Head of caudate nucleus (tissue), 42 donors: ENCODE results near the gene GPX4.
"Not testable (repeated sequence)": the region's sequence is repeated elsewhere in the genome, so short reads cannot be mapped to it uniquely, and the experiment has no call there.

Experiments used
- DNase-seq, 42 donors: peaks; one replicate each; pipeline versions ENCODE4 v3.0.0 to v3.0.0-alpha.2; 2020 to 2021; ENCODE audit warnings: mixed read lengths in 7 of 42
- intact Hi-C: fragments of 100-400 bp; cut with DNase I; formaldehyde crosslinking; loops from one replicate; pipeline ENCODE4 v1.15.0; 2022

The GPX4 gene

DNA sequence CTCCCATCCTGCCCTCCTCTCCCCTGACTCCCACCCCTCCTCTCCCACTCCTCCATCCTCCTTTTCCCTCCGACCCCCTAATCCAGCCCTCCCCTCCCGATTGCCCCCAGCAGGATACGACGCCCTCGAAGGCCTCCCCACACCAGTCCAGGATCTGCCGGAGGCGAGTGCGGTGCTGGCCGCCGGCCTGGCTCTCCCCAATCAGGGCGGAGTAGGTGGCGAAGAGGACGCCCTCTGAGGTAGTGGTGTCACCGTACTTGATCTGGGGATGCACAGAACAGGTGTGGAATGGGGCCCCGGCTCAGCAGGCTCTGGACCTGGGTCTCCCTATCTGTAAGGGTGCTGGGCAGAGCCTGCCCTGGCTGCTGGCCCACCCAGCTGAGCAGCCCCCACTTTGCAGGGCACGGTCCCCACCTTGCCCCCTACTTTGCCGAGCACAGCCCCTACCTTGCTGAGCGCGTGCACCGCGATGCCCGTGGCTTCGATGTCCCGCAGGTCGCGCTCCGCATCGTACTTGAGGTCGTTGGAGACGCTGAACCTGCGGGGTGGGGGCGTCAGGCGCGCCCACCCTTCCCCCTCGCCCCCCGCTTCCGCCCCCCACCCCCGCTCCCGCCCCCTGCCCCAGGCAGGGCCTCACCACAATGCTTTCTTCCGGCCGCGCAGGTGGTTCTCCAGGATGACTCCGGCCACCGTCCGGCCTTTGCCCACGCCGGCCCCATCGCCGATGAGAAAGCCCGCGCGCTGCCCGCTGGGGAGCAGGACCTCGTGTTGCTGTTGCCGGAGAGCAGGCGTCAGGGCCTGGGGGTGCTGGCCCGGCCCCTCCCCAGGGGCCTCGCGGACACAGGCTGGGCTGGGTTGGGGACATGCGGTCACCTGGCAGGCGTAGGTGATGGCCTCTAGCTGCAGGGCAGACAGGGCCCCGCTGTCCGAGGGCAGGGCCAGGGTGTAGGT lies 18.5 kb downstream of the GPX4 start:
- intact Hi-C loops, result no loop called here
- no peak for DNase-seq

- intact Hi-C loops, result no loop called here
- no peak for DNase-seq
Measured at GRCh38 chr19:1122972-1123363, 19.2 kb downstream of the GPX4 start.

DNA sequence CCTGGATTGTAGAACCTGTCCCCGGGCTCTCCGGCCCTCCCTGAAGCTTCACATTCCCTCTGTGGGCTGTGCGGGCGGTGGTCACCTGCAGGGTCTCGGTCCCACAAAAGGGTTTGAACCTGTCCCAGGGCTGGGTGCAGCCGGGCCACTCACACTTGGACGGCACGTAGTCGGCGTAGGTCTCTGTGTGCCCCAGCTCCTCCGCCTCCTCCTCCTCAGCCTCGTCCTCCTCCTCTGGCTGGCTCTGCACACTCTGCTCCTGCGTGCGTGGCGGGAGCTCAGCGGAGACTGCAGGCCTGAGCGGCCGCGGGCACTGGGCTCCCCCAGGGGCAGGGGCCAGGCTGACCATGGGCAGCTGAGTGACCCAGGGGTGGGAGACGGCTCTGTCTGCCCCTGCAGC lies 19.6 kb downstream of the GPX4 start:
- DNase-seq, result no peak
- intact Hi-C loops, result no loop called here

DNA sequence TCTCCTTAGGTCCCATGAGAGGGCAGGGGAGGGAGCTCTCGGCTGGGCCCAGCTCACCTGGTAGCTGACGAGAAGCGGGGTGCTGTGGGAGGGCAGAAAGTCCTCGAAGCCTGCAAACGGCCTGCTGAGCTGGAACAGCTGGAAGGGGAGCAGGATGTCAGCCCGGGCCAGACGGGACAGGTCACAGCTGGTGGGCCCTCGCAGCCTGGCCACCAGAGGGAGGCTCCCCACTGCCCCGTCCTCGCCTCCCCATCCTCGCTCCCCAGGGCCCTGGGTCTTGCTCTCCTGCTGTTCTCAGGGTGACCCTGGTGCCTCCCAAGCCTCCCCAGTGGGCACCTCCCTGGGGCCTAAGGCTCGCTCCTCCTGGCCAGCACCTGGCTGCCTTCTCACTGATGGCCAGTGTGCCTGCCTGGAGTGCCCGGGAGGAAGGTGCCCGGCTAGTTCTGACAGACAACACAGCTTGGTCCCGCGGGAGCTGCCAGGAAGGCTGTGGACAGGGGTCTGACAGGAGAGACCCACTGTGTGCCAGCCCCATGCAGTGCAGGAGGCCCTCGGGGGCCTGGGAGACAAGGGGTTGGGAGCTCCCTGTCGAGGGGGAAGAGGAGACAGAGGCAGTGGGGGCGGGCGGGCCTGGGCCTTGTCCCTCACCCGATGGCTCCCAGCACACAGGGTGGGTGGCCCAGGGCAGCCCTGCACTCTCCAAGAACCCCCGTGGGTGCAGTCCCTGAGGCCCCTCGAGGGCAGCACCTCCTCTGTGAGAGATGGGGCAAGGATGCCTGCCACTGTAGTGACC lies 20.3 kb downstream of the GPX4 start:
- intact Hi-C loops, result no loop called here
- no peak for DNase-seq

GRCh38 chr19:1125601-1126467 lies 22.0 kb downstream of the GPX4 start:
- no peak for DNase-seq
- intact Hi-C loops, result no loop called here

DNA sequence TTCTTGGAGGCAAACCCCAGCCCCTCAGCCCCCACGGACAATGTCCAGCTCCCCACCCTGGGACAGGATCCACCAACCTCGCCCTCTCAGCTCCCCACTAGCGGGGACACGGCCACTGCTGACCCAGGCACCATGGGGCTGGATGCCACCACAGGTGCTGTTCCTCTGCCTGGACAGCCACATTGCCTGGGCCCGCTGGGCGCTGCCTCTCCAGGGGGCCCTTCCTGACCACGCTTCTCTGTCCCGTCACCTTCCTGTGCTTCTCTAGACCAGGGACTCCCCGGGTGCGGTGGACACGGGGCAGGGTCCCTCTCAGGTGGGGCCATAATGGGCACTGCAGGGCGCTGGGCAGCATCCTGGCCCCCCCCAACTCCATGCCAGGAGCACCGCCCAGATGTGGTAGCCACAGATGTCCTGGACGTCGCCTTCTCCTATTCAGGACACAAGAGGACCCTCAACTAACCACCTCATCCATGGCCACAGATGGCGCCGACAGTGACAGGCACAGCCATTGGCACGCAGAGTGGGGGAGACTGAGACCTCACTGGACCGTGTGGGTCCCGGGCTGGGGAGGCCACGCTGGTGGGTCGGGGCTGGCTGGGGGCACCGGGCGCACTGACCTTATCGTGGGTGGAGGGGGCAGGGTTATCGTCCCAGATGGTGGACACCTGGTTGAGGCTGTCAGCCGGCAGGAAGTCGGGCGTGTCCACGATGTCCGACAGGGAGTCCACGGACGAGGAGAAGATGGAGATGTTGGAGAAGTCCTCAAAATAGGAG lies 23.4 kb downstream of the GPX4 start:
- intact Hi-C loops, result no loop called here
- no peak for DNase-seq

- intact Hi-C loops, result no loop called here
- DNase-seq, result no peak
Measured at GRCh38 chr19:1128106-1128505, 24.3 kb downstream of the GPX4 start.

DNA sequence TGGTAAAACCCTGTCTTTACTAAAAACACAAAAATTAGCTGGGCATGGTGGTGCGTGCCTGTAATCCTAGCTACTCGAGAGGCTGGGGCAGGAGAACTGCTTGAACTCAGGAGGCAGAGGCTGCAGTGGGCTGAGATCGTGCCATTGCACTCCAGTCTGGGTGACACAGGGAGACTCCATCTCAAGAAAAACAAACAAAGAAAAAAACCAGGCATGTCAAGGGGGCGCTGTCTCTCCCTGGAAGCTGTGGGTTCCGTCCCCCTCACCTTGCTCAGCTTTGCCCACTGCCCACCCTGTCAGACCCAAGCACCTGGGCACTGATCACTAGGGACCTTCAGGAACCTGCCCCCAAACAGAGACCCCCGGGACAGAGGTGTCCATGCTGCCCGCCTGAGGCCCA lies 25.3 kb downstream of the GPX4 start:
- DNase-seq, intact Hi-C loops: not testable (repeated sequence)

- no peak for DNase-seq
Measured at GRCh38 chr19:1129535-1129934, 25.7 kb downstream of the GPX4 start.

GRCh38 chr19:1130771-1131717 lies 27.2 kb downstream of the GPX4 start:
- no peak for DNase-seq
- intact Hi-C loops, result no loop called here

More at GRCh38 chr19:1129535-1129934, 25.7 kb downstream of the GPX4 start:
- intact Hi-C loops, result no loop called here

GRCh38 chr19:1131718-1132551 lies 28.1 kb downstream of the GPX4 start:
- intact Hi-C loops, result no loop called here
- peak in 39 of 42 donors; percentile 5 to 82 (median 57) for DNase-seq

DNA sequence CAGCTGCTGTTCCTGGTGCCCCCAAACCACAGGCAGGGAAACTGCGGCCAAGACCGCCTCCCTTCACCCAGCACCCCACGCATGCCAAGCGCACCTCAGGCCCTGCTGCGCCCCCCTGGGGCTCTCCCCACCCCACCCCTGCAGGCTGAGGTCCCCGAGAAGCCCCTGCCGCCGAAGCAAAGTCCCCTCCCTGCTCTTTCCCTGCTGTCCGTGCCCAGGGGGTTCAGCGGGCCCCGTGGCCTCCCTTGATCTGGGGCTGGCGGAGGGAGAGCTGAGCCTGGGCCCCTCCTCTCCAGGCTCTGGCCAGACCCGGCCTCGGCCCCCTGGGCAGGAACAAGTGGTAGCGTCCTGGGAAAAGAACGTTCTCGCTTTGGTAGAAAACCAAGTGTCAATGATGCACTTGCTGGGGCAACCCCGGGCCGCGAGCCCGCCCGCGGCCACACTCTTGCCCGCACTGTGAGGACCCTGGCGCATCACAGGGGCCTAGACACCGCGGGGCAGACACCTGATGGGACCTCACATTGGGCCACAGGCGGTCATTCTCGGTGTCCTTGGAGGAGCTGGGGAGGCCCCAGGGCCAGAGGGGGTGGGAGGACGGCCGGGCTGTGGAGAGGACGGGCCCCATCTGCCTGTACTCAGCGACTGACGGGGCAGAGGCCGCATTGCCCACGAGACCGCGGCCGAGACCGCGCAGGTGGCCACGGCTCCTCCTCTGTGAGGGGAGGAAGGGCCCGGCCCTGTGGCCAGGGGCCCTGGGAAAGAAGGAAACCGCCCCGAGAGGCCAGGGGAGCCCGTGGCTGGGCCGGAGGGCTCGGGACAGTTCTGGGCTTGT lies 29.0 kb downstream of the GPX4 start:
- intact Hi-C loops, result no loop called here
- DNase-seq, result no peak

- DNase-seq, result peak in 1 of 42 donors; percentile 25
- intact Hi-C loops, result no loop called here
Measured at GRCh38 chr19:1133471-1133929, 29.7 kb downstream of the GPX4 start.

DNA sequence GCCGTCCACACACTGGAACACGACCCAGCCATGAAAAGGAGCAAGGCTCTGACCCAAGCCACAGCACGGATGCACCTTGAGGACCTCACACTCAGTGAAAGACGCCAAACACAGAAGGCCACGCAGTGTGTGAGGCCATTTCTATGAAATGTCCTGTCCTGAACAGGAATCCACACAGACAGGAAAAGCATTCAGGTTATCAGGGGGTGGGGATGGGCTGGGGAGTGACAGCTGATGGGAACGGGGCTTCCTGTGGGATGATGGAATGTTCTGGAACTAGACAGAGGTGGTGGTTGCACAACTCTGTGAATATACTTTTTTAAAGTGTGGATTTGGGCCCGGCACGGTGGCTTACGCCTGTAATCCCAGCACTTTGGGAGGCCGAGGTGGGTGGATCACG lies 30.6 kb downstream of the GPX4 start:
- intact Hi-C loops, result no loop called here
- DNase-seq, result no peak

GRCh38 chr19:1135454-1135853 lies 31.7 kb downstream of the GPX4 start:
- no peak for DNase-seq
- intact Hi-C loops, result no loop called here

DNA sequence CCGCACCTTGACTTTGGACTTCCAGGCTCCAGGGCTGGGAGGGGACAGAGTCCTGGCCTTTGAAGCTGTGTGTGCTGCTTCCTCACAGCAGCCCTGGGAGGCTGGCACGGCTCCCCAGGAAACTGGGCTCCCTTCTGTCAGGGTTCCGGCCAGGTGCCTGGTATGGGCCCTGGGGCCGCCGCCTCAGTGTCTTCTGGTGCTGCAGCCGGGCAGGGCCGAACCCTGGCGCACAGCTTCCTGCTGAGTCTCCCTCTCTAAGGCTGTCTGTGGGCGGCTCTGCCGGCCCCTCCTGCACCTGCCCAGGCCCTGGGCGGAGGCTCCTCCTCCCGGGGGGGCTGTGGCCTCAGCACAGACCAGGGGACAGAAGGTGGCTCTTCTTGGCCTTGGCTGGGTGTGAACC lies 32.4 kb downstream of the GPX4 start:
- no peak for DNase-seq

More for the DNA sequence above, 32.4 kb downstream of the GPX4 start:
- intact Hi-C loops, result no loop called here
